Muscle of leg (tissue), 11 donors: Measurements from ENCODE around the gene CHAF1A. TPM values are rescaled to one million over a fixed set of nuclear protein-coding genes. Genes with fewer than 3 reads are reported as not detected.

ENCODE experiments used
- DNase-seq: peaks from one replicate; pipeline ENCODE4 v3.0.0; 2013
- H3K27ac ChIP-seq: one replicate; pipeline ENCODE4 v1.5.1; 2013; ENCODE audit warnings: mild to moderate bottlenecking, low read length, control low read depth
- H3K27me3 ChIP-seq: one replicate; pipeline ENCODE4 v1.6.1; 2013; ENCODE audit warnings: low read length; ENCODE audit not compliant: control insufficient read depth, insufficient read depth
- H3K36me3 ChIP-seq: one replicate; pipeline ENCODE4 v1.6.1; 2013; ENCODE audit warnings: low read length; ENCODE audit not compliant: control insufficient read depth, insufficient read depth
- H3K4me1 ChIP-seq: one replicate; pipeline ENCODE4 v1.6.1; 2013; ENCODE audit warnings: low read length; ENCODE audit not compliant: control insufficient read depth, insufficient read depth
- H3K4me3 ChIP-seq: one replicate; pipeline ENCODE4 v1.5.1; 2013; ENCODE audit warnings: low read length, control low read depth
- H3K9me3 ChIP-seq: replicated peaks from 2 replicates; pipeline ENCODE4 v1.6.1; 2013; ENCODE audit warnings: low read depth, low read length; ENCODE audit not compliant: control insufficient read depth
- WGBS: methylation state at CpG from one replicate; pipeline ENCODE4 v1.1.5; 2013; ENCODE audit warnings: missing lambda C conversion rate; ENCODE audit not compliant: insufficient coverage; 5-methylcytosine and 5-hydroxymethylcytosine counted together
- polyA plus RNA-seq, 8 donors: library from polyadenylated mRNA; unstranded; fragments of 120-200 nt; gene quantifications; one replicate each; pipeline versions ENCODE4 v1.2.1 to v1.2.3, GENCODE V29; 2013; ENCODE audit warnings: inconsistent platforms in 1 of 8, low replicate concordance in 1 of 8; ENCODE audit not compliant: insufficient read length in 8 of 8, insufficient read depth in 1 of 8
- total RNA-seq: library from RNA; stranded (reverse); fragments of 120-200 nt; gene quantifications from one replicate; pipeline ENCODE4 v1.2.4, GENCODE V29; 2013

CHAF1A gene
- total and polyA plus RNA-seq, 9 donors, result 7.6 to 19.3 (median 12.2) TPM

DNA sequence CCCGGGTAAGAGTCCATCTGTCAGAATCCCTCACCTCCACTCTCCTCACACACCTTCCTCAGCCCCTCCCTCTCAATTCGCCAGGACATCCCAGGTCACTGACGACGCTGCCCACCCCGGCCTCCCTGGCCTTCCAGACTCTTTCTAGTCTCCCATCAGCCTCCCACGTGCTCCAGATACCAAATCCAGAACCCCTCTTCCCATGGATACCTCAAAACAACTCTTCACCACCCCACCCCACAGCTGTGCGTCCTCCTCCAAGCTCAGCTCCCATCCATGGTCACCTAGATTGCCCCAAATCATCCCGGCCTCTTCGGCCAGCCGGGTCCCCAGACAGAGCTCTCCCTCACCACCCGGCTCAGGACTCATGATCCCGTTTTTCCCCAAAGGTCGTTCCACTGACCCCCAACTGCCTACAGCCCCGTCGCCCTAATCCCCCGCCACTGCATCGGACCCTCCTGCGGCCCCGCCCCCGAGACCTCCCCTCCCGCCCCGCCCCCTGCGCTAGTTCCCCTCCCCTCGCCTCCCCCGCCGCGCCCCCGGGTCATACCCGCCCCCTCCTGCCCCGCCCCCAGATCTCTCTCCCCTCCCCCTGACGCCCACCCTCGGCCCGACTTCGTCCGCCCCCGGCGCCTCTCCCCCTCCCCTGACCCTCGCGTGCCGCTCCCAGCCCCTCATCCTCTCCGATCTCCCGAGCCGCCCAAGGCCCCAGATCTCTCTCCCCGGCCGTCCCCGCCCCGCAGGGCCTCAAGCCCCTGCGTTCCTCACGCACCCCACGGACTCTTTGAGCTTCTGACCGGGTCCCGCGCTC is 54.6 kb downstream of the CHAF1A start:
- no peaks in the 10 kb centered on the region for H3K9me3 ChIP-seq
- no peaks in the 10 kb centered on the region for H3K27me3 ChIP-seq
- WGBS, result under 1% methylated on average over 30 of the region's 53 CpGs

GRCh38 chr19:4457654-4458395 is 55.4 kb downstream of the CHAF1A start, which contains the start of gene UBXN6:
TSS of gene UBXN6 (minus strand) at chr19:4457794. CDS start at chr19:4457697, 97 bp downstream.
- peak; percentile 99 for DNase-seq
- WGBS, result 2% methylated on average over 28 of the region's 52 CpGs
- H3K9me3 ChIP-seq, result no peaks in the 10 kb centered on the region

More for the DNA sequence above, 54.6 kb downstream of the CHAF1A start:
- Histone ChIP-seq H3K27ac (peak overlapping the region; percentile 98), H3K4me3 (peak overlapping the region; percentile 79), H3K36me3 (peaks cover 29% of the 10 kb centered on the region), H3K4me1 (peaks cover 38% of the 10 kb centered on the region)
- peak; percentile 89 for DNase-seq

DNA sequence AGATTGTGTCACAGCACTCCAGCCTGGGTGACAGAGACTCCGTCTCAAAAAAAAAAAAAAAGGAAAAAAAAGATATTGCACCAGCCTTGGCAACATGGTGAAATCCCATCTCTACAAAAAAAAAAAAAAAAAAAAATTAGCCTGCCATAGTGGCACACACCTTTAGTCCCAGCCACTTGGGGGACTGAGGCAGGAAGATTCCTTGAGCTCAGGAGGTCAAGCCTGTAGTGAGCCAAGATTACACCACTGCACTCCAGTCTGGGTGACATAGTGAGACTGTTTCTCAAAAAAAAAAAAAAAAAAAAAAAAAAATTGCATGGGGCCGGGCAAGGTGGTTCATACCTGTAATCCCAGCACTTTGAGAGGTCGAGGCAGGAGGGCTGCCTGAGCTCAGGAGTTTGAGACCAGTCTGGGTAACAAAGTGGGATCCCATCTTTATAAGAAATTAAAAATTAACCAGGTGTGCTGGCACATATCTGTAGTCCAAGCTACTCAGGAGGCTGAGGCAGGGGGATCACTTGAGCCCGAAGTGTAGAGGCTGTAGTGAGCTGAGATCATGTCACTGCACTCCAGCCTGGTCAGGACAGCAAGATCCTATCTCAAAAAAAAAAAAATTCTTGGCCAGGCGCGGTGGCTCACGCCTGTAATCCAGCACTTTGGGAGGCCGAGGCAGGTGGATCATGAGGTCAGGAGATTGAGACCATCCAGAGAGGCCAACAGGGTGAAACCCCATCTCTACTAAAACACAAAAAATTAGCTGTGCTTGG is 62.6 kb downstream of the CHAF1A start:
- no peak for DNase-seq
- Histone ChIP-seq H3K4me3 (no peak overlapping the region), H3K4me1 (no peaks in the 10 kb centered on the region), H3K36me3 (no peaks in the 10 kb centered on the region), H3K27me3 (no peaks in the 10 kb centered on the region), H3K9me3 (no peaks in the 10 kb centered on the region), H3K27ac (no peak overlapping the region)
- 60% methylated on average over 2 of the region's 8 CpGs for WGBS

More at GRCh38 chr19:4457654-4458395, 55.4 kb downstream of the CHAF1A start, which contains the start of gene UBXN6:
- Histone ChIP-seq H3K27ac (peak within 1 kb of the TSS; percentile 98), H3K4me1 (peaks cover 38% of the 10 kb centered on the region), H3K4me3 (peak within 1 kb of the TSS; percentile 79), H3K36me3 (peaks cover 21% of the 10 kb centered on the region), H3K27me3 (no peaks in the 10 kb centered on the region)

DNA sequence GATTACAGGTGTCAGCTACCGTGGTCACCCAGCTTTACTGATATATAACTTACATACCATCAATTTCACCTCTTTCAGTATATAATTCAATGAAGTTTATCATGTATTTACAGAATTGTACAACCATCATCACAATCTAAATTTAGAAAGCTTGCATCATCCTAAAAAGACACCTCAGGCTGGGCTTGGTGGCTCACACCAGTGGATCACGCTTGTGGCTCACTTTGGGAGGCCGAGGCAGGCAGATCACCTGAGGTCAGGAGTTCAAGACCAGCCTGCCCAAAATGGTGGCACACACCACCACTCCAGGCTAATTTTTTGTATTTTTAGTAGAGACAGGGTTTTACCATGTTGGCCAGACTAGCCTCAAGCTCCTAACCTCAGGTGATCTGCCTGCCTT is 65.4 kb downstream of the CHAF1A start:
- WGBS, result 100% methylated on average over 1 of the region's 3 CpGs
- H3K27ac ChIP-seq, result no peak overlapping the region

GRCh38 chr19:4471403-4472173 is 69.1 kb downstream of the CHAF1A start:
- WGBS, result 0% methylated on average over 29 of the region's 33 CpGs
- no peaks in the 10 kb centered on the region for H3K9me3 ChIP-seq
- no peaks in the 10 kb centered on the region for H3K27me3 ChIP-seq
- peaks cover 13% of the 10 kb centered on the region for H3K36me3 ChIP-seq
- H3K4me1 ChIP-seq, result peaks cover 30% of the 10 kb centered on the region
- H3K27ac ChIP-seq, result peak overlapping the region; percentile 97
- peak; percentile 100 for DNase-seq
- H3K4me3 ChIP-seq, result peak overlapping the region; percentile 64

More for the DNA sequence above, 65.4 kb downstream of the CHAF1A start:
- no peak for DNase-seq
- H3K36me3 ChIP-seq, result no peaks in the 10 kb centered on the region
- H3K9me3 ChIP-seq, result no peaks in the 10 kb centered on the region
- H3K27me3 ChIP-seq, result no peaks in the 10 kb centered on the region
- no peak overlapping the region for H3K4me3 ChIP-seq
- H3K4me1 ChIP-seq, result peaks cover 6% of the 10 kb centered on the region

- Histone ChIP-seq H3K27me3 (no peaks in the 10 kb centered on the region), H3K4me1 (peaks cover 30% of the 10 kb centered on the region), H3K27ac (peak within 1 kb of the TSS; percentile 97), H3K9me3 (no peaks in the 10 kb centered on the region), H3K36me3 (peaks cover 21% of the 10 kb centered on the region), H3K4me3 (peak within 1 kb of the TSS; percentile 77)
- DNase-seq, result peak; percentile 30
- under 1% methylated on average over 59 of the region's 71 CpGs for WGBS
Measured at GRCh38 chr19:4472174-4472974, 69.9 kb downstream of the CHAF1A start, which contains the start of gene HDGFL2. TSS of gene HDGFL2 (plus strand) at chr19:4472297. CDS start at chr19:4472351, 54 bp downstream.

- DNase-seq, result no peak
- 17% methylated on average over 25 of the region's 25 CpGs for WGBS
- peaks cover 30% of the 10 kb centered on the region for H3K4me1 ChIP-seq
- peak overlapping the region; percentile 77 for H3K4me3 ChIP-seq
- H3K27ac ChIP-seq, result peak overlapping the region; percentile 6
- no peaks in the 10 kb centered on the region for H3K27me3 ChIP-seq
- peaks cover 26% of the 10 kb centered on the region for H3K36me3 ChIP-seq
- no peaks in the 10 kb centered on the region for H3K9me3 ChIP-seq
Measured at GRCh38 chr19:4473011-4473762, 70.7 kb downstream of the CHAF1A start.

DNA sequence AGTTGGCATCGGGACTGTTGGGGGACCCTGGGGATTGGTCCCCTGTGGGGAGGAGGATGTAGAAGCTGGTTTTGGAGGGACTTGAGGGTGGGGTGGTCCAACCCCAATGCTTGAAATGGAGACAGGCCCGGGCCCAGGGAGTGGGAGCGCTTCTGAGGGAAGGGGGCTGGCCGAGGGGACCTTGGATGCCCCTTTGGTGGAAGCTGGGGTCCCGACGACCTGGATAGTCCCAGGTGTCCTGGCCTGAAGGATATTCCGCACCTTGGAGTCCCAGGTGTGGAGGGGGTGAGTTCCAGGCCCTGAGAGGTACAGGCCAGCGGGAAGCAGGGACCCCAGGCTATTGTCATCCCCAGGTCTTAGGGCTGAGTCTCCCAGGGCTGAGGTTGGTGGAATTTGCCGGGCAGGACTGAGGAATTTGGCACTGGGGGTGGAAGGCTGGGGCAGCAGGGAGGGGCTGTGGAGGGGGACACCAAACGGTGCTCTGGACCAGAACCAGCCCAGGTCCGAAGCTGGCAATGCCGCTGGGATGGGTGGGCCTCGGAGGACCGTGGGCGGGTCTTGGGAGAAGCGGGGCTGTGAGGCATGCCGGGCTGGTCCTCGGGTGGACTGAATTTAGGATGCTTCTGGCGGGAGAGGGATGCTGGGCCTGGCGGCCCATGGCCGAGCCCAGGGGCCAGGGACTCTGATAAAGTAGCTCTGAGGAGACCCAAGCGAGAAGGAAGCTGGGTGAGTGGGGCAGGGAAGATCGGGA is 71.5 kb downstream of the CHAF1A start:
- WGBS, result 8% methylated on average over 21 of the region's 23 CpGs
- Histone ChIP-seq H3K36me3 (peaks cover 31% of the 10 kb centered on the region), H3K27me3 (no peaks in the 10 kb centered on the region), H3K9me3 (no peaks in the 10 kb centered on the region), H3K27ac (peak overlapping the region; percentile 59), H3K4me1 (peaks cover 30% of the 10 kb centered on the region), H3K4me3 (peak overlapping the region; percentile 28)
- peak; percentile 23 for DNase-seq
